Fibroblast of pulmonary artery (primary cell): Measurements from ENCODE around the gene SSRP1.

Source experiments
- DNase-seq: peaks from one replicate; pipeline ENCODE4 v3.0.0-alpha.2; 2010; ENCODE audit warnings: low read depth
- H3K4me3 ChIP-seq: replicated peaks from 2 replicates; pipeline ENCODE4 v1.5.1; 2011; ENCODE audit warnings: low read depth, mild to moderate bottlenecking, control low read depth, low read length, moderate library complexity
- CTCF ChIP-seq: IDR thresholded peaks from 2 replicates; pipeline ENCODE4 v1.5.1; 2011; ENCODE audit warnings: mild to moderate bottlenecking, control low read depth, low read length, inconsistent platforms; ENCODE audit errors: missing control alignments

SSRP1 gene

GRCh38 chr11:57330029-57330428 is 5.7 kb downstream of the SSRP1 start:
- no peak for TF ChIP-seq CTCF
- DNase-seq, result no peak
- H3K4me3 ChIP-seq, result no peak overlapping the region

- no peak overlapping the region for H3K4me3 ChIP-seq
- no peak for DNase-seq
- TF ChIP-seq CTCF, result no peak
These were observed 8.0 kb downstream of the SSRP1 start for GRCh38 chr11:57327721-57328120.

- no peak for DNase-seq
- H3K4me3 ChIP-seq, result peak overlapping the region; percentile 94
- TF ChIP-seq CTCF, result no peak
These were observed 10.0 kb downstream of the SSRP1 start for GRCh38 chr11:57325735-57326048.

GRCh38 chr11:57324886-57325734 is 10.6 kb downstream of the SSRP1 start, which contains the start of gene TNKS1BP1:
Gene TNKS1BP1, minus strand, starts transcription at chr11:57324952. Its CDS starts 3,067 bp downstream, at chr11:57321885.
- TF ChIP-seq CTCF, result no peak
- H3K4me3 ChIP-seq, result peak within 1 kb of the TSS; percentile 94
- peak; percentile 98 for DNase-seq

- peak; percentile 70 for DNase-seq
- TF ChIP-seq CTCF, result no peak
- peak overlapping the region; percentile 94 for H3K4me3 ChIP-seq
These were observed 11.4 kb downstream of the SSRP1 start for GRCh38 chr11:57324154-57324885.

GRCh38 chr11:57323855-57324153 is 11.9 kb downstream of the SSRP1 start:
- DNase-seq, result no peak
- peak overlapping the region; percentile 94 for H3K4me3 ChIP-seq
- TF ChIP-seq CTCF, result no peak
